ENCODE results near the gene STK38.

- TF ChIP-seq CTCF (IDR thresholded peaks at IDR 0.05), result no peak
- no peak for TF ChIP-seq POLR2A (IDR thresholded peaks at IDR 0.05)
Measured at GRCh38 chr6:36461646-36462045, 85.6 kb downstream of the STK38 start.

Measured in breast epithelium (tissue), 3 donors.